A549 (cell line): ENCODE results near the gene HMOX1. TPM values are rescaled to one million over a fixed set of nuclear protein-coding genes. Genes with fewer than 3 reads are reported as not detected.

Source experiments
- ATAC-seq, 2 experiments: fragments of 200-7000 bp in 1 of 2; fragments of >200 bp in 1 of 2; cut with Nextera tagmentation in 1 of 2; cut with Tn5 transposase in 1 of 2; 3 replicates each; pipeline versions ENCODE4 v1.8.0 to v1.9.1; 2018 to 2020; ENCODE audit warnings: mild to moderate bottlenecking in 1 of 2, moderate library complexity in 1 of 2
- CTCF ChIA-PET: fragments of 300-600 bp; sonication (Branson Sonifier 250); formaldehyde crosslinking; extraction: SDS; loops from one replicate; lab custom pipeline; 2021; ENCODE audit warnings: antibody characterized with exemption, inconsistent platforms; lab: Yijun Ruan, JAX
- POLR2A ChIA-PET: fragments of 350-600 bp; formaldehyde crosslinking; extraction: SDS; loops from one replicate; lab custom pipeline; 2021; ENCODE audit warnings: antibody characterized with exemption, inconsistent platforms; lab: Yijun Ruan, JAX
- DNase-seq, 2 experiments: peaks; one replicate each; pipeline versions ENCODE4 v3.0.0 to v3.0.0-alpha.2; 2011 to 2016; ENCODE audit warnings: low read depth in 1 of 2, low spot score in 1 of 2
- FAIRE-seq: peaks from 2 replicates; lab custom pipeline; 2011; peaks lifted over from hg19 to GRCh38; lab: Jason Lieb, UNC
- H3K27ac ChIP-seq, 2 experiments: fragments of >200 bp; sonication (Bioruptor Twin); formaldehyde crosslinking; 3 replicates each; pipeline ENCODE4 v1.5.1; 2016 to 2017
- H3K4me1 ChIP-seq: fragments of >200 bp; sonication (Bioruptor Twin); formaldehyde crosslinking; 3 replicates; pipeline ENCODE4 v1.6.1; 2016
- H3K4me2 ChIP-seq: fragments of >200 bp; sonication (Bioruptor Twin); formaldehyde crosslinking; 3 replicates; pipeline ENCODE4 v1.6.1; 2016
- H3K4me3 ChIP-seq: fragments of >200 bp; sonication (Bioruptor Twin); formaldehyde crosslinking; 3 replicates; pipeline ENCODE4 v1.5.1; 2016
- H3K9me3 ChIP-seq: fragments of >200 bp; sonication (Bioruptor Twin); formaldehyde crosslinking; 3 replicates; pipeline ENCODE4 v1.6.1; 2016
- ATOH8 ChIP-seq: fragments of 250-450 bp; sonication (Bioruptor Pico); IDR thresholded peaks from 2 replicates; pipeline ENCODE4 v1.5.0; 2020; ENCODE audit warnings: low read depth, mild to moderate bottlenecking, moderate library complexity
- BCL3 ChIP-seq: fragments of >200 bp; sonication (Bioruptor Twin); formaldehyde crosslinking; IDR thresholded peaks from 3 replicates; pipeline ENCODE4 v1.6.1; 2016
- CEBPB ChIP-seq, 2 experiments: fragments of >200 bp in 1 of 2; sonication (Bioruptor Twin) in 1 of 2; formaldehyde crosslinking in 1 of 2; IDR thresholded peaks; 2 replicates each; pipeline ENCODE4 v1.6.1; 2012 to 2016
- CHD2 ChIP-seq: fragments of 150-350 bp; IDR thresholded peaks from 2 replicates; pipeline ENCODE4 v1.6.1; 2014; ENCODE audit warnings: low read length; ENCODE audit not compliant: partially characterized antibody
- CTCF ChIP-seq: fragments of >200 bp; sonication (Bioruptor Twin); formaldehyde crosslinking; IDR thresholded peaks from 3 replicates; pipeline ENCODE4 v1.5.1; 2016
- ELK1 ChIP-seq: fragments of 150-350 bp; IDR thresholded peaks from 2 replicates; pipeline ENCODE4 v1.6.1; 2014; ENCODE audit warnings: low read depth, mild to moderate bottlenecking, low read length
- FOXS1 ChIP-seq: fragments of 250-450 bp; sonication (Bioruptor Pico); IDR thresholded peaks from 2 replicates; pipeline ENCODE4 v1.5.0; 2020; ENCODE audit warnings: mild to moderate bottlenecking, moderate library complexity
- KDM1A ChIP-seq: fragments of 200-600 bp; sonication (generic); IDR thresholded peaks from 2 replicates; pipeline ENCODE4 v1.6.1; 2016; ENCODE audit warnings: low read depth, mild to moderate bottlenecking
- MAX ChIP-seq: IDR thresholded peaks from 2 replicates; pipeline ENCODE4 v1.6.1; 2012
- PBX3 ChIP-seq: IDR thresholded peaks from 2 replicates; pipeline ENCODE4 v1.6.1; 2012
- RAD21 ChIP-seq, 2 experiments: fragments of >200 bp in 1 of 2; sonication (Bioruptor Twin) in 1 of 2; formaldehyde crosslinking in 1 of 2; IDR thresholded peaks in 1 of 2; conservative IDR thresholded peaks in 1 of 2; 2 replicates in 1 of 2; 3 replicates in 1 of 2; pipeline ENCODE4 v1.6.1; 2012 to 2018; ENCODE audit warnings: inconsistent platforms in 1 of 2
- RCOR1 ChIP-seq: fragments of 150-350 bp; IDR thresholded peaks from 2 replicates; pipeline ENCODE4 v1.6.1; 2014; ENCODE audit warnings: antibody characterized with exemption, low read length, low read depth
- RFX5 ChIP-seq: fragments of 450-650 bp; IDR thresholded peaks from 2 replicates; pipeline ENCODE4 v1.7.1; 2014; ENCODE audit warnings: antibody characterized with exemption, mild to moderate bottlenecking, moderate library complexity
- TFCP2L1 ChIP-seq: fragments of 250-450 bp; sonication (Bioruptor Pico); IDR thresholded peaks from 2 replicates; pipeline ENCODE4 v1.5.0; 2021; ENCODE audit warnings: mild to moderate bottlenecking
- ZFP36 ChIP-seq: fragments of 450-650 bp; IDR thresholded peaks from 2 replicates; pipeline ENCODE4 v1.6.1; 2014; ENCODE audit warnings: borderline replicate concordance; ENCODE audit not compliant: partially characterized antibody
- ZSCAN20 ChIP-seq: fragments of 250-450 bp; sonication (Bioruptor Pico); IDR thresholded peaks from 2 replicates; pipeline ENCODE4 v1.8.0; 2022; ENCODE audit warnings: mild to moderate bottlenecking, moderate library complexity
- WGBS: methylation state at CpG from one replicate; pipeline ENCODE4 v1.1.6; 2017; ENCODE audit errors: missing lambda C conversion rate; 5-methylcytosine and 5-hydroxymethylcytosine counted together
- polyA plus RNA-seq, 4 experiments: library from polyadenylated mRNA; depleted of rRNA in 3 of 4; stranded (reverse); fragments of >200 nt; fragmentation: RNase III in 1 of 4; extraction: RNeasy Plus Mini Kit Qiagen cat#74134 plus additional on column Dnase treatment in 1 of 4; gene quantifications; 2 replicates in 3 of 4; 3 replicates in 1 of 4; pipeline ENCODE4 v1.2.3, GENCODE V29; 2011 to 2017
- small RNA-seq, 6 experiments: library from RNA; depleted of rRNA; stranded (forward); fragments of <200 nt; gene quantifications; one replicate each; pipeline ENCODE3, GENCODE V24; 2012

Gene HMOX1
- polyA plus RNA-seq, 2 of the 4 experiments (the other 2 are of a cell fraction) = 97.7 to 506 TPM

- Histone ChIP-seq H3K4me3 (no peak overlapping the region), H3K27ac (no peak overlapping the region), H3K4me2 (no peak overlapping the region), H3K4me1 (peaks cover 9% of the 10 kb centered on the region), H3K9me3 (no peaks in the 10 kb centered on the region)
- WGBS = 81% methylated on average over 9 of the region's 9 CpGs
- CTCF ChIA-PET = interaction anchor here (1.0 to 1.2 kb wide), 2 partner anchors 11 to 151 kb away, joined by 3 to 4 read pairs; no protein-coding TSS in a partner anchor
- ATAC-seq (no peak), FAIRE-seq (no peak), DNase-seq (no peak)
- peak; percentile 39 for TF ChIP-seq ZFP36
- TF ChIP-seq PBX3 = no peak
- POLR2A ChIA-PET = no interaction called here
Observed at GRCh38 chr22:35441489-35442100, 60.7 kb downstream of the HMOX1 start.

GRCh38 chr22:35442471-35442870 lies 61.6 kb downstream of the HMOX1 start:
- WGBS = 82% methylated on average over 6 of the region's 6 CpGs
- ATAC-seq = no peak
- Histone ChIP-seq H3K4me3 (no peak overlapping the region), H3K27ac (no peak overlapping the region), H3K9me3 (no peaks in the 10 kb centered on the region), H3K4me1 (peaks cover 16% of the 10 kb centered on the region), H3K4me2 (no peak overlapping the region)
- DNase-seq = no peak
- CTCF ChIA-PET = interaction anchor here (0.7 kb wide), 2 partner anchors 11 to 981 kb away, joined by 3 to 5 read pairs; no protein-coding TSS in a partner anchor
- POLR2A ChIA-PET = no interaction called here
- no peak for FAIRE-seq
- TF ChIP-seq RCOR1 = no peak
- no peak for TF ChIP-seq ZFP36

- DNase-seq = no peak
Observed at GRCh38 chr22:35443338-35443737, 62.4 kb downstream of the HMOX1 start.

More at GRCh38 chr22:35443338-35443737, 62.4 kb downstream of the HMOX1 start:
- ATAC-seq (no peak), FAIRE-seq (no peak)
- 78% methylated on average over 6 of the region's 6 CpGs for WGBS
- ChIA-PET CTCF (interaction anchor here (0.7 kb wide), 1 partner anchor 12 kb away, joined by 3 read pairs; no protein-coding TSS in a partner anchor), POLR2A (no interaction called here)
- no peak overlapping the region for H3K27ac ChIP-seq
- H3K4me3 ChIP-seq = no peak overlapping the region
- H3K4me1 ChIP-seq = peaks cover 20% of the 10 kb centered on the region
- H3K4me2 ChIP-seq = no peak overlapping the region
- TF ChIP-seq BCL3 (no peak), FOXS1 (CRISPR knock-in tag) (no peak), MAX (no peak), RFX5 (no peak), RAD21 (conservative IDR thresholded peaks at IDR 0.05 in 1 of 2, IDR thresholded peaks at IDR 0.05 in 1 of 2) (no peak), CHD2 (no peak), ATOH8 (CRISPR knock-in tag) (no peak), CEBPB (IDR thresholded peaks at IDR 0.05) (no peak), ELK1 (no peak), ZSCAN20 (CRISPR knock-in tag) (no peak), CTCF (no peak), RCOR1 (no peak), KDM1A (no peak), TFCP2L1 (CRISPR knock-in tag) (no peak)
- no peaks in the 10 kb centered on the region for H3K9me3 ChIP-seq

Small RNA genes lying within 50 kb of the gene (small RNA-seq; reads per million reads assigned to genes)
- gene MIR3909 (0 to 7.9 (median 2.3) reads per million in 6 experiments), gene MIR6069 (0 reads per million in 6 experiments)

Other genes starting within 250 kb of the HMOX1 start
- gene HMGXB4, start 123.6 kb upstream of the HMOX1 start, polyA plus RNA-seq (2011; rRNA removed) = 20.4 and 29.5 TPM in 2 replicates
- 12.9 to 14.1 TPM (median 13.9 TPM) in 3 replicates for gene HMGXB4, start 123.6 kb upstream of the HMOX1 start, polyA plus RNA-seq (2017; fragmentation: RNase III; extraction: RNeasy Plus Mini Kit Qiagen cat#74134 plus additional on column Dnase treatment)
- 16.6 and 26.2 TPM in 2 replicates for gene TOM1, start 81.2 kb upstream of the HMOX1 start, polyA plus RNA-seq (2011; rRNA removed)
- gene TOM1, start 81.2 kb upstream of the HMOX1 start, polyA plus RNA-seq (2017; fragmentation: RNase III; extraction: RNeasy Plus Mini Kit Qiagen cat#74134 plus additional on column Dnase treatment) = 11.4 to 16.4 TPM (median 14.5 TPM) in 3 replicates
- gene MCM5, start 19.0 kb downstream of the HMOX1 start, polyA plus RNA-seq (2011; rRNA removed) = 44.5 and 50.2 TPM in 2 replicates
- gene MCM5, start 19.0 kb downstream of the HMOX1 start, polyA plus RNA-seq (2017; fragmentation: RNase III; extraction: RNeasy Plus Mini Kit Qiagen cat#74134 plus additional on column Dnase treatment) = 94.4 to 99.1 TPM (median 98.1 TPM) in 3 replicates
- 0.61 and 0.93 TPM in 2 replicates for gene RASD2, start 159.7 kb downstream of the HMOX1 start, polyA plus RNA-seq (2011; rRNA removed)
- gene RASD2, start 159.7 kb downstream of the HMOX1 start, polyA plus RNA-seq (2017; fragmentation: RNase III; extraction: RNeasy Plus Mini Kit Qiagen cat#74134 plus additional on column Dnase treatment) = 1.2 to 1.4 TPM (median 1.3 TPM) in 3 replicates
- 9.5 and 12.1 TPM in 2 replicates for gene MB, start 236.2 kb downstream of the HMOX1 start, polyA plus RNA-seq (2011; rRNA removed)
- gene MB, start 236.2 kb downstream of the HMOX1 start, polyA plus RNA-seq (2017; fragmentation: RNase III; extraction: RNeasy Plus Mini Kit Qiagen cat#74134 plus additional on column Dnase treatment) = 6.9 to 9.2 TPM (median 8.5 TPM) in 3 replicates